Endothelial cell of umbilical vein (primary cell): Measurements from ENCODE around the gene PARP16. TPM values are rescaled to one million over a fixed set of nuclear protein-coding genes. Genes with fewer than 3 reads are reported as not detected.

Experiments used
- BruUV-seq: library from RNA; stranded (reverse); fragments of 400-500 nt; replicated peaks from 2 replicates; lab custom pipeline; 2021; lab: Mats Ljungman, UMichigan
- CTCF ChIA-PET: fragments of 300-600, 350-600 bp; sonication (Branson Sonifier 250); formaldehyde crosslinking; loops from one replicate; lab custom pipeline; 2021; ENCODE audit warnings: antibody characterized with exemption, inconsistent platforms; lab: Charles Lee
- POLR2A ChIA-PET: fragments of 300-600, 350-600 bp; sonication (Branson Sonifier 250); formaldehyde crosslinking; loops from one replicate; lab custom pipeline; 2021; ENCODE audit warnings: antibody characterized with exemption, inconsistent platforms; lab: Charles Lee
- DNase-seq: peaks from one replicate; pipeline ENCODE4 v3.0.0-alpha.2; 2011; ENCODE audit warnings: low read depth, low spot score
- FAIRE-seq: peaks from 2 replicates; lab custom pipeline; 2011; peaks lifted over from hg19 to GRCh38; lab: Jason Lieb, UNC
- H2AFZ ChIP-seq: 2 replicates; pipeline ENCODE4 v1.6.0; 2012; ENCODE audit warnings: low read depth, low read length, control low read depth, inconsistent platforms
- H3K27ac ChIP-seq: 2 replicates; pipeline ENCODE4 v1.5.1; 2011; ENCODE audit warnings: low read depth, mild to moderate bottlenecking, control low read depth, low read length, moderate library complexity; ENCODE audit not compliant: insufficient read depth
- H3K27me3 ChIP-seq, 2 experiments: 2 replicates each; pipeline versions ENCODE4 v1.6.0 to v1.6.1; 2011; ENCODE audit warnings: low read length in 2 of 2, mixed read lengths in 1 of 2; ENCODE audit not compliant: control insufficient read depth in 2 of 2, insufficient read depth in 2 of 2
- H3K36me3 ChIP-seq, 2 experiments: 2 replicates in 1 of 2; 3 replicates in 1 of 2; pipeline ENCODE4 v1.5.1; 2011; ENCODE audit warnings: low read length in 2 of 2, mild to moderate bottlenecking in 1 of 2, moderate library complexity in 1 of 2; ENCODE audit not compliant: control insufficient read depth in 2 of 2, insufficient read depth in 2 of 2; ENCODE audit errors: extremely low read depth in 1 of 2
- H3K4me1 ChIP-seq: 3 replicates; pipeline ENCODE4 v1.5.1; 2011; ENCODE audit warnings: mild to moderate bottlenecking, low read length; ENCODE audit not compliant: control insufficient read depth, insufficient read depth; ENCODE audit errors: extremely low read depth
- H3K4me2 ChIP-seq: 2 replicates; pipeline ENCODE4 v1.6.1; 2011; ENCODE audit warnings: low read length, control low read depth, mixed read lengths; ENCODE audit not compliant: insufficient read depth
- H3K4me3 ChIP-seq, 3 experiments: fragments of 200-600 bp in 1 of 3; sonication (generic), shearing (Covaris generic) in 1 of 3; replicated peaks in 1 of 3; 2 replicates each; pipeline ENCODE4 v1.5.1; 2011 to 2016; ENCODE audit warnings: control low read depth in 3 of 3, low read length in 3 of 3, mild to moderate bottlenecking in 2 of 3, inconsistent platforms in 1 of 3, low read depth in 1 of 3, moderate library complexity in 1 of 3; ENCODE audit not compliant: insufficient read depth in 1 of 3
- H3K79me2 ChIP-seq: 2 replicates; pipeline ENCODE4 v1.6.0; 2012; ENCODE audit warnings: low read length, inconsistent platforms; ENCODE audit not compliant: control insufficient read depth, insufficient read depth
- H3K9ac ChIP-seq: replicated peaks from 2 replicates; pipeline ENCODE3; 2011; ENCODE audit warnings: low read length, control low read depth; ENCODE audit not compliant: insufficient read depth; ENCODE audit errors: extremely low read depth
- H3K9me1 ChIP-seq: replicated peaks from 3 replicates; pipeline ENCODE4 v1.6.0; 2011; ENCODE audit warnings: mild to moderate bottlenecking, low read length; ENCODE audit not compliant: control insufficient read depth, insufficient read depth; ENCODE audit errors: extremely low read depth
- H3K9me3 ChIP-seq: replicated peaks from 2 replicates; pipeline ENCODE4 v1.5.1; 2012; ENCODE audit warnings: low read length, inconsistent platforms; ENCODE audit not compliant: control insufficient read depth, insufficient read depth
- H4K20me1 ChIP-seq: replicated peaks from 2 replicates; pipeline ENCODE3; 2011; ENCODE audit warnings: mild to moderate bottlenecking, low read length; ENCODE audit not compliant: control insufficient read depth, insufficient read depth; ENCODE audit errors: extremely low read depth
- CTCF ChIP-seq, 2 donors: IDR thresholded peaks; 1 replicate in 1 of 2; 2 replicates in 1 of 2; pipeline ENCODE4 v1.5.1; 2011; ENCODE audit warnings: low read length in 2 of 2, mild to moderate bottlenecking in 2 of 2, moderate library complexity in 2 of 2, control low read depth in 1 of 2, inconsistent platforms in 1 of 2, low read depth in 1 of 2; ENCODE audit not compliant: insufficient read depth in 1 of 2; ENCODE audit errors: extremely low read depth in 1 of 2
- EZH2 ChIP-seq: IDR thresholded peaks from 2 replicates; pipeline ENCODE4 v1.6.1; 2012; ENCODE audit warnings: borderline replicate concordance, low read depth, mild to moderate bottlenecking, moderate library complexity, low read length, inconsistent platforms; ENCODE audit not compliant: severe bottlenecking
- FOS ChIP-seq: IDR thresholded peaks from 2 replicates; pipeline ENCODE4 v1.6.1; 2011; ENCODE audit warnings: mild to moderate bottlenecking, low read length, moderate library complexity, borderline replicate concordance; ENCODE audit not compliant: insufficient read depth
- GATA2 ChIP-seq: IDR thresholded peaks from 2 replicates; pipeline ENCODE4 v1.7.0; 2011; ENCODE audit warnings: low read depth, mild to moderate bottlenecking, moderate library complexity, mixed read lengths, low read length; ENCODE audit not compliant: insufficient read length, insufficient read depth
- JUN ChIP-seq: IDR thresholded peaks from 2 replicates; pipeline ENCODE4 v1.6.1; 2011; ENCODE audit warnings: borderline replicate concordance, low read depth; ENCODE audit not compliant: insufficient read length, insufficient read depth
- MAX ChIP-seq: IDR thresholded peaks from 2 replicates; pipeline ENCODE4 v1.6.1; 2011; ENCODE audit not compliant: insufficient read depth, insufficient read length
- MYC ChIP-seq: IDR thresholded peaks from one replicate; pipeline ENCODE4 v1.6.1; 2011; ENCODE audit warnings: mild to moderate bottlenecking, low read depth, low read length
- POLR2A ChIP-seq: IDR thresholded peaks from 2 replicates; pipeline ENCODE4 v1.6.1; 2012; ENCODE audit warnings: low read depth, mild to moderate bottlenecking, control low read depth, low read length
- POLR2AphosphoS5 ChIP-seq: IDR thresholded peaks from 2 replicates; pipeline ENCODE4 v1.6.1; 2012; ENCODE audit warnings: low read depth, mild to moderate bottlenecking, control low read depth, low read length, moderate library complexity; ENCODE audit not compliant: insufficient read depth
- dilution Hi-C: fragments of 300-500 bp; cut with MboI; formaldehyde crosslinking; loops from one replicate; pipeline ENCODE4 v1.15.0; 2019; ENCODE audit warnings: low sequenced_read_pairs; ENCODE audit not compliant: extremely low pct_ligation_motif_present
- intact Hi-C: fragments of 100-400 bp; cut with micrococcal nuclease; formaldehyde crosslinking; loops from one replicate; pipeline ENCODE4 v1.10.0; 2022
- polyA plus RNA-seq, 4 experiments: library from polyadenylated mRNA; depleted of rRNA in 3 of 4; stranded (reverse) in 3 of 4; unstranded in 1 of 4; fragments of >200 nt; gene quantifications; 2 replicates each; pipeline versions ENCODE4 v1.2.1 to v1.2.3, GENCODE V29; 2011 to 2012; ENCODE audit warnings: missing spikeins in 1 of 4
- total RNA-seq: library from RNA; stranded (reverse); gene quantifications from 2 replicates; pipeline ENCODE4 v1.2.3, GENCODE V29; 2021

The PARP16 gene
- total and polyA plus RNA-seq, 2 donors (not counting 3 experiments of a cell fraction or from before 2014, with no cell fraction given) = 3.9 to 6.3 TPM

GRCh38 chr15:65329288-65329983 lies 42.8 kb upstream of the PARP16 start:
- Histone ChIP-seq H3K4me1 (peaks cover 3% of the 10 kb centered on the region), H3K4me3 (no peak overlapping the region), H4K20me1 (no peaks in the 10 kb centered on the region), H3K36me3 (no peaks in the 10 kb centered on the region), H3K9me1 (no peaks in the 10 kb centered on the region), H3K79me2 (no peaks in the 10 kb centered on the region), H3K9ac (no peak overlapping the region), H3K27me3 (no peaks in the 10 kb centered on the region), H2AFZ (no peak overlapping the region), H3K4me2 (no peak overlapping the region), H3K27ac (no peak overlapping the region), H3K9me3 (no peaks in the 10 kb centered on the region)
- TF ChIP-seq MYC (no peak), CTCF (IDR thresholded peaks at IDR 0.05; ENCODE audit: extremely low read depth in 1 of 2, insufficient read depth in 1 of 2, low read depth in 1 of 2, low read length in 2 of 2) (no peak), JUN (no peak), MAX (no peak), POLR2A (no peak), EZH2 (no peak), POLR2AphosphoS5 (no peak), GATA2 (no peak), FOS (no peak)
- BruUV-seq = no TSS peak
- ChIA-PET POLR2A (interaction anchor here (0.6 kb wide), 1 partner anchor 25 kb away, joined by 3 read pairs; the partner anchor contains the start of gene RNU5B-1), CTCF (interaction anchor here (0.9 to 3.1 kb wide), 4 partner anchors 9 to 75 kb away, joined by 3 to 13 read pairs (median 4); no protein-coding TSS in a partner anchor)
- DNase-seq = no peak
- FAIRE-seq = no peak
- intact Hi-C loops = no loop called here
- dilution Hi-C loops = no loop called here
